GM12878 (cell line): Measurements from ENCODE around the gene PTTG1. TPM values are rescaled to one million over a fixed set of nuclear protein-coding genes. Genes with fewer than 3 reads are reported as not detected.

Source experiments
- CREB1 ChIP-seq: IDR thresholded peaks from 2 replicates; pipeline ENCODE4 v1.6.1; 2012; ENCODE audit warnings: low read depth, mild to moderate bottlenecking, inconsistent platforms
- EGR1 ChIP-seq, 2 experiments: IDR thresholded peaks; 1 replicate in 1 of 2; 2 replicates in 1 of 2; pipeline ENCODE4 v1.6.1; 2011 to 2012; ENCODE audit warnings: low read depth in 2 of 2, low read length in 2 of 2, borderline replicate concordance in 1 of 2, mild to moderate bottlenecking in 1 of 2, moderate library complexity in 1 of 2
- FOXK2 ChIP-seq: fragments of 450-650 bp; IDR thresholded peaks from 2 replicates; pipeline ENCODE4 v1.6.1; 2017; ENCODE audit warnings: mild to moderate bottlenecking, moderate library complexity
- KDM1A ChIP-seq: fragments of 200-600 bp; sonication (generic); IDR thresholded peaks from 2 replicates; pipeline ENCODE4 v1.6.1; 2016; ENCODE audit warnings: borderline replicate concordance
- LARP7 ChIP-seq: fragments of 450-650 bp; IDR thresholded peaks from 2 replicates; pipeline ENCODE4 v1.6.1; 2017; ENCODE audit warnings: mild to moderate bottlenecking
- NR2C2 ChIP-seq: IDR thresholded peaks from 2 replicates; pipeline ENCODE4 v1.6.1; 2011; ENCODE audit warnings: borderline replicate concordance, low read depth; ENCODE audit not compliant: control insufficient read depth, insufficient read length
- POLR2A ChIP-seq: IDR thresholded peaks from 2 replicates; pipeline ENCODE4 v1.6.1; 2011; ENCODE audit warnings: low read depth, mild to moderate bottlenecking, low read length
- RELA ChIP-seq: fragments of 450-650 bp; IDR thresholded peaks from 2 replicates; pipeline ENCODE4 v1.8.0; 2014; ENCODE audit warnings: borderline replicate concordance; ENCODE audit not compliant: partially characterized antibody
- RFX5 ChIP-seq: IDR thresholded peaks from 2 replicates; pipeline ENCODE4 v1.6.1; 2011; ENCODE audit warnings: low read depth, low read length, improper control_type of control experiment
- SMAD5 ChIP-seq: IDR thresholded peaks from 2 replicates; pipeline ENCODE4 v1.6.1; 2016; ENCODE audit warnings: antibody characterized with exemption, low read depth
- SMARCA5 ChIP-seq: fragments of 450-650 bp; IDR thresholded peaks from 2 replicates; pipeline ENCODE4 v1.6.1; 2017; ENCODE audit warnings: mild to moderate bottlenecking
- SUZ12 ChIP-seq: fragments of 200-600 bp; sonication (generic); IDR thresholded peaks from one replicate; pipeline ENCODE4 v1.6.1; 2018; ENCODE audit warnings: antibody characterized with exemption, mild to moderate bottlenecking; ENCODE audit not compliant: unreplicated experiment
- TCF12 ChIP-seq: IDR thresholded peaks from 2 replicates; pipeline ENCODE4 v1.6.1; 2011; ENCODE audit warnings: low read depth, mild to moderate bottlenecking, low read length
- polyA plus RNA-seq, 11 experiments: library from polyadenylated mRNA; depleted of rRNA in 4 of 11; unstranded in 6 of 11; stranded (reverse) in 5 of 11; fragments of >200 nt; fragmentation: Nextera tagmentation in 4 of 11; fragmentation: Illumina TruSeq in 1 of 11; extraction: Ambion mirVana in 4 of 11; extraction: Trizol in 1 of 11; gene quantifications; 1 replicate in 1 of 11; 2 replicates in 10 of 11; pipeline versions ENCODE4 v1.2.1 to v1.2.3, GENCODE V29; 2011 to 2016; ENCODE audit warnings: inconsistent platforms in 2 of 11, missing spikeins in 2 of 11, low read depth in 1 of 11
- total RNA-seq, 4 experiments: library from RNA; depleted of rRNA in 3 of 4; stranded (reverse); fragments of >200 nt in 3 of 4; fragmentation: Illumina TruSeq in 1 of 4; extraction: Trizol in 1 of 4; gene quantifications; 2 replicates each; pipeline versions ENCODE4 v1.2.1 to v1.2.3, GENCODE V29; 2013 to 2021
- TF ChIP-seq, protein P1 (sequence below): IDR thresholded peaks from 2 replicates; pipeline ENCODE4 v1.6.1; 2012; ENCODE audit warnings: low read length, inconsistent platforms
- TF ChIP-seq, protein P2 (sequence below): fragments of 450-650 bp; IDR thresholded peaks from 2 replicates; pipeline ENCODE4 v1.6.1; 2017; ENCODE audit warnings: mild to moderate bottlenecking, moderate library complexity
- TF ChIP-seq, protein P3 (sequence below): fragments of 450-650 bp; IDR thresholded peaks from 2 replicates; pipeline ENCODE4 v1.6.1; 2017; ENCODE audit warnings: low read depth, mild to moderate bottlenecking, moderate library complexity
- TF ChIP-seq, protein P4 (sequence below): fragments of 450-650 bp; conservative IDR thresholded peaks from 2 replicates; pipeline ENCODE4 v1.6.1; 2017; ENCODE audit warnings: mild to moderate bottlenecking, moderate library complexity
- TF ChIP-seq, protein P5 (sequence below): fragments of 150-350 bp; IDR thresholded peaks from 2 replicates; pipeline ENCODE4 v1.6.1; 2014; ENCODE audit warnings: mild to moderate bottlenecking, low read depth, low read length

Gene PTTG1
- total and polyA plus RNA-seq, 10 of the 15 experiments (the other 5 are each of a cell fraction or from before 2014, with no cell fraction given) = 154 to 1,033 (median 377) TPM

DNA sequence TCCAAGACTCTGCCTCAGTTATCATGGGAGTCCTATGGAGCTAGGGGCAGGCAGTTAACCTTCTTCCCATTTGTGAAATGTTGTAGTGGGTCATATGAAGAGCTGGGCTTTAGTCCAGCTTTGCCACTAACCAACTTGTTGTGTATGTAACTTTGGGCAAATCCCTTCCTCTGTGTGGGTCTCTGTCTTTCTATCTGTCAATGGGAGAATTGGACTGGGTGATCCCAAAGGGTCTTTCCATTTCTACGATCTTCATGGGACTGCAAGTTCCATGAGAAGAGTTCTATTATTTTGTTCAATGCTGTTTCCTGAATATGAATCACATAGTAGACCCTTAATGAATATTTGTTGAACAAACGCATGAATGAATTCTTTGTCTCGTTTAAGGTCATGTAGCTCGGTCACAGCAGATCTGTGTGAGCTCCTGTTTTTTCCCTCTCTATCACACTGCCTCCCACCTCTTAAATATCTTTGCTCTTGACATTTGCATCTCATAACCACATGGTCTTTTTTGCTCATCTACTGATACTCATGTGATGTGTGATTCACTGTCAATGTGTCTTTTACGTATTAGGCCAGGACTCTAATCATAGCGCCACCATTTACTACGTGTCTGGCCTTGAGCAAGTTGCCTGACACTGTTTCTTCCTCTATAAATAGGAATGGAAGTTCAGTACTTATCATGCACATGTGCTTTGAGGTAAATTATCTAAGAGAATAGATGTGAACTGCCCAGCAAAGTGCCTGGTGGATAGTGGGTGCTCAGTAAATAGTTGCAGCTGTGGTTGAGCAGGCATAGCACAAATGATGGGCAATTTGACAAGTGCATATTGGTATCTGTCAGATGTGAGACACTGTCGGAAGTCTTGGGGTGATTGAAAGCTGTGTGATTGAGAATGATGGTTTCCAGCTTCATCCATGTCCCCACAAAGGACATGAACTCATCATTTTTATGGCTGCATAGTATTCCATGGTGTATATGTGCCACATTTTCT, 37.4 kb downstream of the PTTG1 start (continued):
- TF ChIP-seq, protein P1, sequence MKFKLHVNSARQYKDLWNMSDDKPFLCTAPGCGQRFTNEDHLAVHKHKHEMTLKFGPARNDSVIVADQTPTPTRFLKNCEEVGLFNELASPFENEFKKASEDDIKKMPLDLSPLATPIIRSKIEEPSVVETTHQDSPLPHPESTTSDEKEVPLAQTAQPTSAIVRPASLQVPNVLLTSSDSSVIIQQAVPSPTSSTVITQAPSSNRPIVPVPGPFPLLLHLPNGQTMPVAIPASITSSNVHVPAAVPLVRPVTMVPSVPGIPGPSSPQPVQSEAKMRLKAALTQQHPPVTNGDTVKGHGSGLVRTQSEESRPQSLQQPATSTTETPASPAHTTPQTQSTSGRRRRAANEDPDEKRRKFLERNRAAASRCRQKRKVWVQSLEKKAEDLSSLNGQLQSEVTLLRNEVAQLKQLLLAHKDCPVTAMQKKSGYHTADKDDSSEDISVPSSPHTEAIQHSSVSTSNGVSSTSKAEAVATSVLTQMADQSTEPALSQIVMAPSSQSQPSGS = peak; percentile 52; the same call in 1 of the 2 replicates
- TF ChIP-seq, protein P2, sequence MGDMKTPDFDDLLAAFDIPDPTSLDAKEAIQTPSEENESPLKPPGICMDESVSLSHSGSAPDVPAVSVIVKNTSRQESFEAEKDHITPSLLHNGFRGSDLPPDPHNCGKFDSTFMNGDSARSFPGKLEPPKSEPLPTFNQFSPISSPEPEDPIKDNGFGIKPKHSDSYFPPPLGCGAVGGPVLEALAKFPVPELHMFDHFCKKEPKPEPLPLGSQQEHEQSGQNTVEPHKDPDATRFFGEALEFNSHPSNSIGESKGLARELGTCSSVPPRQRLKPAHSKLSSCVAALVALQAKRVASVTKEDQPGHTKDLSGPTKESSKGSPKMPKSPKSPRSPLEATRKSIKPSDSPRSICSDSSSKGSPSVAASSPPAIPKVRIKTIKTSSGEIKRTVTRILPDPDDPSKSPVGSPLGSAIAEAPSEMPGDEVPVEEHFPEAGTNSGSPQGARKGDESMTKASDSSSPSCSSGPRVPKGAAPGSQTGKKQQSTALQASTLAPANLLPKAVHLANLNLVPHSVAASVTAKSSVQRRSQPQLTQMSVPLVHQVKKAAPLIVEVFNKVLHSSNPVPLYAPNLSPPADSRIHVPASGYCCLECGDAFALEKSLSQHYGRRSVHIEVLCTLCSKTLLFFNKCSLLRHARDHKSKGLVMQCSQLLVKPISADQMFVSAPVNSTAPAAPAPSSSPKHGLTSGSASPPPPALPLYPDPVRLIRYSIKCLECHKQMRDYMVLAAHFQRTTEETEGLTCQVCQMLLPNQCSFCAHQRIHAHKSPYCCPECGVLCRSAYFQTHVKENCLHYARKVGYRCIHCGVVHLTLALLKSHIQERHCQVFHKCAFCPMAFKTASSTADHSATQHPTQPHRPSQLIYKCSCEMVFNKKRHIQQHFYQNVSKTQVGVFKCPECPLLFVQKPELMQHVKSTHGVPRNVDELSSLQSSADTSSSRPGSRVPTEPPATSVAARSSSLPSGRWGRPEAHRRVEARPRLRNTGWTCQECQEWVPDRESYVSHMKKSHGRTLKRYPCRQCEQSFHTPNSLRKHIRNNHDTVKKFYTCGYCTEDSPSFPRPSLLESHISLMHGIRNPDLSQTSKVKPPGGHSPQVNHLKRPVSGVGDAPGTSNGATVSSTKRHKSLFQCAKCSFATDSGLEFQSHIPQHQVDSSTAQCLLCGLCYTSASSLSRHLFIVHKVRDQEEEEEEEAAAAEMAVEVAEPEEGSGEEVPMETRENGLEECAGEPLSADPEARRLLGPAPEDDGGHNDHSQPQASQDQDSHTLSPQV = peak; percentile 35; the same call in 1 of the 2 replicates
- TF ChIP-seq KDM1A (no peak), CREB1 (peak; percentile 94), LARP7 (no peak), SMARCA5 (peak; percentile 86), NR2C2 (no peak), TCF12 (no peak), POLR2A (peak; percentile 60; the same call in 1 of the 2 replicates), EGR1 (IDR thresholded peaks at IDR 0.05; ENCODE audit: borderline replicate concordance in 1 of 2, low read depth in 2 of 2, low read length in 2 of 2) (no peak), FOXK2 (no peak), RELA (peak; percentile 67), SMAD5 (no peak; the same call in 1 of the 2 replicates), RFX5 (no peak), SUZ12 (no peak)
- TF ChIP-seq, protein P3, sequence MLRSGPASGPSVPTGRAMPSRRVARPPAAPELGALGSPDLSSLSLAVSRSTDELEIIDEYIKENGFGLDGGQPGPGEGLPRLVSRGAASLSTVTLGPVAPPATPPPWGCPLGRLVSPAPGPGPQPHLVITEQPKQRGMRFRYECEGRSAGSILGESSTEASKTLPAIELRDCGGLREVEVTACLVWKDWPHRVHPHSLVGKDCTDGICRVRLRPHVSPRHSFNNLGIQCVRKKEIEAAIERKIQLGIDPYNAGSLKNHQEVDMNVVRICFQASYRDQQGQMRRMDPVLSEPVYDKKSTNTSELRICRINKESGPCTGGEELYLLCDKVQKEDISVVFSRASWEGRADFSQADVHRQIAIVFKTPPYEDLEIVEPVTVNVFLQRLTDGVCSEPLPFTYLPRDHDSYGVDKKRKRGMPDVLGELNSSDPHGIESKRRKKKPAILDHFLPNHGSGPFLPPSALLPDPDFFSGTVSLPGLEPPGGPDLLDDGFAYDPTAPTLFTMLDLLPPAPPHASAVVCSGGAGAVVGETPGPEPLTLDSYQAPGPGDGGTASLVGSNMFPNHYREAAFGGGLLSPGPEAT = peak; percentile 62
- TF ChIP-seq, protein P4, sequence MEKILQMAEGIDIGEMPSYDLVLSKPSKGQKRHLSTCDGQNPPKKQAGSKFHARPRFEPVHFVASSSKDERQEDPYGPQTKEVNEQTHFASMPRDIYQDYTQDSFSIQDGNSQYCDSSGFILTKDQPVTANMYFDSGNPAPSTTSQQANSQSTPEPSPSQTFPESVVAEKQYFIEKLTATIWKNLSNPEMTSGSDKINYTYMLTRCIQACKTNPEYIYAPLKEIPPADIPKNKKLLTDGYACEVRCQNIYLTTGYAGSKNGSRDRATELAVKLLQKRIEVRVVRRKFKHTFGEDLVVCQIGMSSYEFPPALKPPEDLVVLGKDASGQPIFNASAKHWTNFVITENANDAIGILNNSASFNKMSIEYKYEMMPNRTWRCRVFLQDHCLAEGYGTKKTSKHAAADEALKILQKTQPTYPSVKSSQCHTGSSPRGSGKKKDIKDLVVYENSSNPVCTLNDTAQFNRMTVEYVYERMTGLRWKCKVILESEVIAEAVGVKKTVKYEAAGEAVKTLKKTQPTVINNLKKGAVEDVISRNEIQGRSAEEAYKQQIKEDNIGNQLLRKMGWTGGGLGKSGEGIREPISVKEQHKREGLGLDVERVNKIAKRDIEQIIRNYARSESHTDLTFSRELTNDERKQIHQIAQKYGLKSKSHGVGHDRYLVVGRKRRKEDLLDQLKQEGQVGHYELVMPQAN = no peak; the same call in 1 of the 2 replicates
- TF ChIP-seq, protein P5, sequence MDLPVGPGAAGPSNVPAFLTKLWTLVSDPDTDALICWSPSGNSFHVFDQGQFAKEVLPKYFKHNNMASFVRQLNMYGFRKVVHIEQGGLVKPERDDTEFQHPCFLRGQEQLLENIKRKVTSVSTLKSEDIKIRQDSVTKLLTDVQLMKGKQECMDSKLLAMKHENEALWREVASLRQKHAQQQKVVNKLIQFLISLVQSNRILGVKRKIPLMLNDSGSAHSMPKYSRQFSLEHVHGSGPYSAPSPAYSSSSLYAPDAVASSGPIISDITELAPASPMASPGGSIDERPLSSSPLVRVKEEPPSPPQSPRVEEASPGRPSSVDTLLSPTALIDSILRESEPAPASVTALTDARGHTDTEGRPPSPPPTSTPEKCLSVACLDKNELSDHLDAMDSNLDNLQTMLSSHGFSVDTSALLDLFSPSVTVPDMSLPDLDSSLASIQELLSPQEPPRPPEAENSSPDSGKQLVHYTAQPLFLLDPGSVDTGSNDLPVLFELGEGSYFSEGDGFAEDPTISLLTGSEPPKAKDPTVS = no peak
